ENCODE results near the gene CRIM1.

- TF ChIP-seq ZBTB43 (CRISPR knock-in tag; IDR thresholded peaks at IDR 0.05) (no peak), ATF2 (CRISPR knock-in tag; IDR thresholded peaks at IDR 0.05; ENCODE audit: borderline replicate concordance, low read depth) (no peak), CTCF (IDR thresholded peaks at IDR 0.05) (no peak), RELA (CRISPR knock-in tag; IDR thresholded peaks at IDR 0.05; ENCODE audit: borderline replicate concordance) (no peak), JUN (CRISPR knock-in tag; IDR thresholded peaks at IDR 0.05) (no peak), MAX (CRISPR knock-in tag; IDR thresholded peaks at IDR 0.05) (no peak), KAT7 (CRISPR knock-in tag; IDR thresholded peaks at IDR 0.05; ENCODE audit: borderline replicate concordance) (no peak), ZMAT4 (CRISPR knock-in tag; IDR thresholded peaks at IDR 0.05) (no peak), AR (CRISPR knock-in tag; IDR thresholded peaks at IDR 0.05) (no peak), TP53 (CRISPR knock-in tag; IDR thresholded peaks at IDR 0.05) (no peak), ESRRA (CRISPR knock-in tag; IDR thresholded peaks at IDR 0.05; ENCODE audit: borderline replicate concordance) (no peak), USF1 (CRISPR knock-in tag; IDR thresholded peaks at IDR 0.05) (no peak), ZNF232 (CRISPR knock-in tag; IDR thresholded peaks at IDR 0.05) (no peak), ELF4 (CRISPR knock-in tag; IDR thresholded peaks at IDR 0.05; ENCODE audit: low read depth) (no peak)
Measured at GRCh38 chr2:36484454-36484853, 128.9 kb downstream of the CRIM1 start.
